CD14-positive monocyte (primary cell): ENCODE results near the gene SHCBP1L. TPM values are rescaled to one million over a fixed set of nuclear protein-coding genes. Genes with fewer than 3 reads are reported as not detected.

Experiments
- DNase-seq, 3 donors: peaks; one replicate each; pipeline ENCODE4 v3.0.0-alpha.2; 2011 to 2022
- H2AFZ ChIP-seq: 2 replicates; pipeline ENCODE4 v1.6.0; 2012; ENCODE audit warnings: mild to moderate bottlenecking, low read depth, low read length, inconsistent platforms; ENCODE audit not compliant: insufficient read depth, poor library complexity, severe bottlenecking
- H3K27ac ChIP-seq, 2 donors: 1 replicate in 1 of 2; 2 replicates in 1 of 2; pipeline ENCODE4 v1.5.1; 2012 to 2013; ENCODE audit warnings: low read length in 2 of 2, control low read depth in 1 of 2, inconsistent platforms in 1 of 2, low read depth in 1 of 2, mild to moderate bottlenecking in 1 of 2
- H3K27me3 ChIP-seq, 2 donors: one replicate each; pipeline versions ENCODE4 v1.6.0 to v1.6.1; 2011 to 2013; ENCODE audit warnings: low read length in 2 of 2; ENCODE audit not compliant: control insufficient read depth in 2 of 2, insufficient read depth in 2 of 2
- H3K36me3 ChIP-seq, 2 donors: replicated peaks in 1 of 2; 1 replicate in 1 of 2; 2 replicates in 1 of 2; pipeline versions ENCODE4 v1.5.1 to v1.6.1; 2012 to 2013; ENCODE audit warnings: low read length in 2 of 2, control low read depth in 1 of 2, inconsistent platforms in 1 of 2, mild to moderate bottlenecking in 1 of 2; ENCODE audit not compliant: insufficient read depth in 2 of 2, control insufficient read depth in 1 of 2
- H3K4me1 ChIP-seq, 2 donors: 1 replicate in 1 of 2; 2 replicates in 1 of 2; pipeline versions ENCODE4 v1.5.1 to v1.6.1; 2012 to 2013; ENCODE audit warnings: low read length in 2 of 2, control low read depth in 1 of 2, inconsistent platforms in 1 of 2, mild to moderate bottlenecking in 1 of 2, moderate library complexity in 1 of 2; ENCODE audit not compliant: insufficient read depth in 2 of 2, control insufficient read depth in 1 of 2
- H3K4me2 ChIP-seq: replicated peaks from 2 replicates; pipeline ENCODE3; 2012; ENCODE audit warnings: low read length, moderate library complexity, mild to moderate bottlenecking; ENCODE audit not compliant: poor library complexity, severe bottlenecking; ENCODE audit errors: extremely low read depth
- H3K4me3 ChIP-seq, 3 experiments: fragments of 200-600 bp in 1 of 3; sonication (generic) in 1 of 3; replicated peaks in 1 of 3; 1 replicate in 2 of 3; 2 replicates in 1 of 3; pipeline ENCODE4 v1.5.1; 2011 to 2013; ENCODE audit warnings: low read length in 3 of 3, mild to moderate bottlenecking in 3 of 3, control low read depth in 2 of 3, low read depth in 2 of 3, inconsistent platforms in 1 of 3, moderate library complexity in 1 of 3
- H3K79me2 ChIP-seq: 2 replicates; pipeline ENCODE4 v1.6.0; 2012; ENCODE audit warnings: mild to moderate bottlenecking, control low read depth, inconsistent platforms, low read length, moderate library complexity; ENCODE audit not compliant: insufficient read depth
- H3K9ac ChIP-seq: 2 replicates; pipeline ENCODE4 v1.6.0; 2017; ENCODE audit warnings: low read length, mild to moderate bottlenecking; ENCODE audit not compliant: insufficient read depth, poor library complexity, severe bottlenecking
- H3K9me3 ChIP-seq, 2 donors: replicated peaks in 1 of 2; 1 replicate in 1 of 2; 2 replicates in 1 of 2; pipeline versions ENCODE4 v1.5.1 to v1.6.1; 2012 to 2013; ENCODE audit warnings: low read length in 2 of 2, control low read depth in 1 of 2; ENCODE audit not compliant: control insufficient read depth in 1 of 2, insufficient read depth in 1 of 2
- H4K20me1 ChIP-seq: 2 replicates; pipeline ENCODE4 v1.6.0; 2012; ENCODE audit warnings: mild to moderate bottlenecking, low read length, control low read depth, moderate library complexity; ENCODE audit not compliant: insufficient read depth
- H3K27ac Mint-ChIP-seq, 7 donors: one replicate each; pipeline ENCODE4 v1.8.0; 2020; ENCODE audit warnings: mild to moderate bottlenecking in 7 of 7, mixed read lengths in 7 of 7, moderate library complexity in 6 of 7, inconsistent platforms in 2 of 7
- H3K27me3 Mint-ChIP-seq, 3 donors: one replicate each; pipeline ENCODE4 v1.8.0; 2021 to 2022; ENCODE audit warnings: low read depth in 3 of 3, mild to moderate bottlenecking in 3 of 3, mixed read lengths in 3 of 3, moderate library complexity in 3 of 3, inconsistent platforms in 1 of 3
- H3K36me3 Mint-ChIP-seq, 2 donors: one replicate each; pipeline ENCODE4 v1.8.0; 2020; ENCODE audit warnings: mixed read lengths in 2 of 2, inconsistent platforms in 1 of 2, mild to moderate bottlenecking in 1 of 2
- H3K4me1 Mint-ChIP-seq: one replicate; pipeline ENCODE4 v1.8.0; 2020; ENCODE audit warnings: mild to moderate bottlenecking, mixed read lengths
- H3K4me3 Mint-ChIP-seq, 2 donors: one replicate each; pipeline ENCODE4 v1.8.0; 2020; ENCODE audit warnings: mild to moderate bottlenecking in 2 of 2, mixed read lengths in 2 of 2, moderate library complexity in 1 of 2
- H3K9me3 Mint-ChIP-seq, 7 donors: one replicate each; pipeline ENCODE4 v1.8.0; 2020 to 2022; ENCODE audit warnings: mixed read lengths in 7 of 7, mild to moderate bottlenecking in 6 of 7, moderate library complexity in 6 of 7, inconsistent platforms in 2 of 7
- WGBS: methylation state at CpG from one replicate; pipeline ENCODE4 v1.1.5; 2013; ENCODE audit warnings: missing lambda C conversion rate; ENCODE audit not compliant: insufficient coverage; 5-methylcytosine and 5-hydroxymethylcytosine counted together
- intact Hi-C, 2 donors: fragments of 100-400 bp; cut with micrococcal nuclease; formaldehyde crosslinking; loops; one replicate each; pipeline versions ENCODE4 v1.15.0 to v1.15.1; 2023
- polyA plus RNA-seq, 3 donors: library from polyadenylated mRNA; depleted of rRNA in 1 of 3; unstranded in 2 of 3; stranded (reverse) in 1 of 3; fragments of 300-500 nt in 2 of 3; fragments of >200 nt in 1 of 3; fragmentation: Illumina TruSeq in 2 of 3; gene quantifications; 1 replicate in 2 of 3; 2 replicates in 1 of 3; pipeline ENCODE4 v1.2.3, GENCODE V29; 2012 to 2021
- TF ChIP-seq, protein P1 (sequence below): fragments of 200-600 bp; IDR thresholded peaks from one replicate; pipeline ENCODE4 v1.8.0; 2022; ENCODE audit warnings: antibody characterized with exemption, mild to moderate bottlenecking

The SHCBP1L gene
- polyA plus RNA-seq, 3 donors, result not detected

- Histone ChIP-seq H2AFZ (no peak overlapping the region), H4K20me1 (no peaks in the 10 kb centered on the region), H3K4me2 (no peak overlapping the region), H3K27ac (no peak overlapping the region), H3K4me1 (no peaks in the 10 kb centered on the region), H3K36me3 (no peaks in the 10 kb centered on the region), H3K4me3 (no peak overlapping the region), H3K9ac (no peak overlapping the region), H3K27me3 (no peaks in the 10 kb centered on the region), H3K9me3 (no peaks in the 10 kb centered on the region), H3K79me2 (no peaks in the 10 kb centered on the region)
- intact Hi-C loops, result no loop called here
- Mint-ChIP-seq H3K36me3 (no peaks in the 10 kb centered on the region), H3K4me1 (no peaks in the 10 kb centered on the region), H3K4me3 (no peak overlapping the region), H3K9me3 (peaks cover 0 to 9% (median 6%) of the 10 kb centered on the region in 7 donors), H3K27me3 (peaks cover 1 to 7% (median 1%) of the 10 kb centered on the region in 3 donors), H3K27ac (no peak overlapping the region)
- WGBS, result no CpG with 5 or more reads among the region's 1 CpG
- TF ChIP-seq, protein P1, sequence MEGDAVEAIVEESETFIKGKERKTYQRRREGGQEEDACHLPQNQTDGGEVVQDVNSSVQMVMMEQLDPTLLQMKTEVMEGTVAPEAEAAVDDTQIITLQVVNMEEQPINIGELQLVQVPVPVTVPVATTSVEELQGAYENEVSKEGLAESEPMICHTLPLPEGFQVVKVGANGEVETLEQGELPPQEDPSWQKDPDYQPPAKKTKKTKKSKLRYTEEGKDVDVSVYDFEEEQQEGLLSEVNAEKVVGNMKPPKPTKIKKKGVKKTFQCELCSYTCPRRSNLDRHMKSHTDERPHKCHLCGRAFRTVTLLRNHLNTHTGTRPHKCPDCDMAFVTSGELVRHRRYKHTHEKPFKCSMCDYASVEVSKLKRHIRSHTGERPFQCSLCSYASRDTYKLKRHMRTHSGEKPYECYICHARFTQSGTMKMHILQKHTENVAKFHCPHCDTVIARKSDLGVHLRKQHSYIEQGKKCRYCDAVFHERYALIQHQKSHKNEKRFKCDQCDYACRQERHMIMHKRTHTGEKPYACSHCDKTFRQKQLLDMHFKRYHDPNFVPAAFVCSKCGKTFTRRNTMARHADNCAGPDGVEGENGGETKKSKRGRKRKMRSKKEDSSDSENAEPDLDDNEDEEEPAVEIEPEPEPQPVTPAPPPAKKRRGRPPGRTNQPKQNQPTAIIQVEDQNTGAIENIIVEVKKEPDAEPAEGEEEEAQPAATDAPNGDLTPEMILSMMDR, result no peak
- no peak for DNase-seq
Measured at GRCh38 chr1:182985876-182986275, 32.9 kb upstream of the SHCBP1L start.

GRCh38 chr1:182984621-182985020 is 31.7 kb upstream of the SHCBP1L start:
- H3K79me2 ChIP-seq, result no peaks in the 10 kb centered on the region
- H3K27ac ChIP-seq, result no peak overlapping the region
- no peak overlapping the region for H3K4me3 Mint-ChIP-seq
- no CpG with 5 or more reads among the region's 1 CpG for WGBS
- no peaks in the 10 kb centered on the region for H3K4me1 Mint-ChIP-seq
- H3K9me3 Mint-ChIP-seq, result peaks cover 0 to 9% (median 6%) of the 10 kb centered on the region in 7 donors
- H3K4me1 ChIP-seq, result no peaks in the 10 kb centered on the region
- H4K20me1 ChIP-seq, result no peaks in the 10 kb centered on the region
- no peak overlapping the region for H3K4me3 ChIP-seq
- no peaks in the 10 kb centered on the region for H3K9me3 ChIP-seq
- intact Hi-C loops, result no loop called here
- H3K9ac ChIP-seq, result no peak overlapping the region
- H3K36me3 ChIP-seq, result no peaks in the 10 kb centered on the region
- H3K27ac Mint-ChIP-seq, result no peak overlapping the region
- H2AFZ ChIP-seq, result no peak overlapping the region
- no peak for DNase-seq
- peaks cover 0 to 7% (median 1%) of the 10 kb centered on the region in 3 donors for H3K27me3 Mint-ChIP-seq
- TF ChIP-seq, protein P1, result no peak
- no peaks in the 10 kb centered on the region for H3K36me3 Mint-ChIP-seq
- H3K27me3 ChIP-seq, result no peaks in the 10 kb centered on the region
- no peak overlapping the region for H3K4me2 ChIP-seq
